SK-N-SH (cell line): ENCODE results near the gene PFKFB2. TPM values are rescaled to one million over a fixed set of nuclear protein-coding genes. Genes with fewer than 3 reads are reported as not detected.

ENCODE experiments used
- CTCF ChIA-PET: fragments of 300-600, 350-600 bp; formaldehyde crosslinking; extraction: SDS; loops from one replicate; lab custom pipeline; 2021; lab: Yijun Ruan, JAX
- POLR2A ChIA-PET: fragments of 350-600 bp; sonication (Branson Sonifier 250); formaldehyde crosslinking; extraction: SDS; loops from one replicate; lab custom pipeline; 2020; ENCODE audit warnings: antibody characterized with exemption, inconsistent platforms; lab: Yijun Ruan, JAX
- DNase-seq: peaks from one replicate; pipeline ENCODE4 v3.0.0; 2012
- H2AFZ ChIP-seq: fragments of 200-600 bp; sonication (generic); 2 replicates; pipeline ENCODE4 v1.8.1; 2016; ENCODE audit warnings: antibody characterized with exemption, mild to moderate bottlenecking, low read depth
- H3F3A ChIP-seq: fragments of 200-600 bp; sonication (generic); replicated peaks from 2 replicates; pipeline ENCODE3; 2016; ENCODE audit warnings: antibody characterized with exemption, mild to moderate bottlenecking; ENCODE audit not compliant: insufficient read depth
- H3K27ac ChIP-seq, 2 experiments: fragments of 200-500 bp in 1 of 2; fragments of 200-600 bp in 1 of 2; sonication (Bioruptor generic) in 1 of 2; sonication (generic), shearing (Covaris generic) in 1 of 2; 2 replicates each; pipeline versions ENCODE4 v1.5.1 to v1.6.1; 2014 to 2016; ENCODE audit warnings: low read depth in 2 of 2, inconsistent platforms in 1 of 2, low read length in 1 of 2, mild to moderate bottlenecking in 1 of 2, mixed read lengths in 1 of 2
- H3K27me3 ChIP-seq: fragments of 200-600 bp; sonication (generic), shearing (Covaris generic); 2 replicates; pipeline ENCODE4 v1.6.1; 2016; ENCODE audit warnings: mixed run types; ENCODE audit not compliant: insufficient read depth
- H3K36me3 ChIP-seq, 2 experiments: fragments of 200-500 bp in 1 of 2; fragments of 200-600 bp in 1 of 2; sonication (Bioruptor generic) in 1 of 2; sonication (generic) in 1 of 2; replicated peaks in 1 of 2; 2 replicates each; pipeline versions ENCODE3 to v1.5.1; 2014 to 2016; ENCODE audit warnings: low read length in 1 of 2, mild to moderate bottlenecking in 1 of 2; ENCODE audit not compliant: insufficient read depth in 2 of 2, control insufficient read depth in 1 of 2
- H3K4me1 ChIP-seq, 2 experiments: fragments of 200-500 bp in 1 of 2; fragments of 200-600 bp in 1 of 2; sonication (Bioruptor generic) in 1 of 2; sonication (generic), shearing (Covaris generic) in 1 of 2; 2 replicates each; pipeline versions ENCODE4 v1.5.1 to v1.6.1; 2014 to 2016; ENCODE audit warnings: low read depth in 1 of 2, low read length in 1 of 2, mixed run types in 1 of 2; ENCODE audit not compliant: insufficient read depth in 2 of 2, control insufficient read depth in 1 of 2
- H3K4me2 ChIP-seq: fragments of 200-600 bp; sonication (generic), shearing (Covaris generic); 2 replicates; pipeline ENCODE4 v1.6.1; 2017; ENCODE audit warnings: mixed run types
- H3K4me3 ChIP-seq, 2 experiments: fragments of 200-500 bp in 1 of 2; fragments of 200-600 bp in 1 of 2; sonication (Bioruptor generic) in 1 of 2; sonication (generic), shearing (Covaris generic) in 1 of 2; 2 replicates each; pipeline versions ENCODE4 v1.5.1 to v1.8.1; 2014 to 2016; ENCODE audit warnings: low read depth in 2 of 2, inconsistent platforms in 1 of 2, low read length in 1 of 2, mild to moderate bottlenecking in 1 of 2, mixed read lengths in 1 of 2, moderate library complexity in 1 of 2
- H3K79me2 ChIP-seq: fragments of 200-600 bp; sonication (generic); 2 replicates; pipeline ENCODE4 v1.8.1; 2017; ENCODE audit warnings: mild to moderate bottlenecking; ENCODE audit not compliant: insufficient read depth
- H3K9ac ChIP-seq: fragments of 200-600 bp; sonication (generic); 2 replicates; pipeline ENCODE4 v1.6.1; 2017; ENCODE audit warnings: mixed run types
- H3K9me2 ChIP-seq: fragments of 200-600 bp; sonication (generic); 2 replicates; pipeline ENCODE4 v1.6.1; 2017; ENCODE audit warnings: mixed run types
- H3K9me3 ChIP-seq: fragments of 200-600 bp; sonication (generic); 2 replicates; pipeline ENCODE4 v1.6.1; 2017; ENCODE audit warnings: mixed run types, mild to moderate bottlenecking, moderate library complexity
- H4K20me1 ChIP-seq: fragments of 200-600 bp; sonication (generic); 2 replicates; pipeline ENCODE4 v1.6.1; 2017; ENCODE audit warnings: mild to moderate bottlenecking, mixed run types; ENCODE audit not compliant: insufficient read depth
- CHD2 ChIP-seq: fragments of 150-350 bp; IDR thresholded peaks from 2 replicates; pipeline ENCODE4 v1.6.1; 2018; ENCODE audit warnings: low read length; ENCODE audit not compliant: partially characterized antibody
- EP300 ChIP-seq, 2 experiments: IDR thresholded peaks; 2 replicates each; pipeline versions ENCODE4 v1.4.0 to v1.6.1; 2012; ENCODE audit warnings: borderline replicate concordance in 1 of 2, low read depth in 1 of 2, low read length in 1 of 2
- FOXJ3 ChIP-seq: sonication (generic); formaldehyde crosslinking; IDR thresholded peaks from 2 replicates; pipeline ENCODE4 v1.5.1; 2020; ENCODE audit warnings: mild to moderate bottlenecking, missing genetic modification reagents
- FOXM1 ChIP-seq: IDR thresholded peaks from 2 replicates; pipeline ENCODE4 v1.4.0; 2012; ENCODE audit warnings: low read depth, mild to moderate bottlenecking
- POLR2AphosphoS5 ChIP-seq: IDR thresholded peaks from 2 replicates; pipeline ENCODE4 v1.6.1; 2012; ENCODE audit warnings: low read depth, low read length
- SMC3 ChIP-seq: IDR thresholded peaks from 2 replicates; pipeline ENCODE4 v1.6.1; 2012; ENCODE audit warnings: low read depth, low read length, improper control_type of control experiment
- TCF12 ChIP-seq: IDR thresholded peaks from 2 replicates; pipeline ENCODE4 v1.4.0; 2012
- USF2 ChIP-seq: fragments of 150-350 bp; IDR thresholded peaks from 2 replicates; pipeline ENCODE4 v1.6.1; 2017; ENCODE audit warnings: antibody characterized with exemption, low read length, low read depth, borderline replicate concordance
- YY1 ChIP-seq: IDR thresholded peaks from 2 replicates; pipeline ENCODE4 v1.4.0; 2012; ENCODE audit warnings: low read depth, mild to moderate bottlenecking
- WGBS: methylation state at CpG from one replicate; pipeline ENCODE4 v1.1.6; 2017; ENCODE audit warnings: low lambda C conversion rate; 5-methylcytosine and 5-hydroxymethylcytosine counted together
- polyA plus RNA-seq, 3 experiments: library from polyadenylated mRNA; depleted of rRNA; stranded (reverse); fragments of >200 nt; gene quantifications; 2 replicates each; pipeline ENCODE4 v1.2.3, GENCODE V29; 2012
- TF ChIP-seq, protein P1 (sequence below): IDR thresholded peaks from 2 replicates; pipeline ENCODE4 v1.4.0; 2012; ENCODE audit warnings: low read depth, borderline replicate concordance
- TF ChIP-seq, protein P2 (sequence below): IDR thresholded peaks from 2 replicates; pipeline ENCODE4; 2012

The PFKFB2 gene
- polyA plus RNA-seq, 1 of the 3 experiments (the other 2 are of a cell fraction), result 1.8 TPM

GRCh38 chr1:207078578-207079132 lies 25.6 kb downstream of the PFKFB2 start:
- Histone ChIP-seq H3K4me1 (no peaks in the 10 kb centered on the region; a peak in 1 of 4 replicates), H3K4me3 (no peak overlapping the region), H3K27ac (no peak overlapping the region), H3K27me3 (no peaks in the 10 kb centered on the region; the same call in 1 of the 2 replicates), H2AFZ (no peak overlapping the region), H4K20me1 (no peaks in the 10 kb centered on the region), H3K4me2 (no peak overlapping the region), H3K36me3 (no peaks in the 10 kb centered on the region), H3K9me3 (no peaks in the 10 kb centered on the region), H3F3A (peaks cover 3% of the 10 kb centered on the region), H3K9ac (no peak overlapping the region), H3K9me2 (no peaks in the 10 kb centered on the region), H3K79me2 (no peaks in the 10 kb centered on the region)
- WGBS, result 71% methylated on average over 10 of the region's 11 CpGs
- TF ChIP-seq TCF12, result no peak
- no peak for TF ChIP-seq YY1
- no peak for TF ChIP-seq USF2
- no peak for TF ChIP-seq FOXJ3
- TF ChIP-seq, protein P1, sequence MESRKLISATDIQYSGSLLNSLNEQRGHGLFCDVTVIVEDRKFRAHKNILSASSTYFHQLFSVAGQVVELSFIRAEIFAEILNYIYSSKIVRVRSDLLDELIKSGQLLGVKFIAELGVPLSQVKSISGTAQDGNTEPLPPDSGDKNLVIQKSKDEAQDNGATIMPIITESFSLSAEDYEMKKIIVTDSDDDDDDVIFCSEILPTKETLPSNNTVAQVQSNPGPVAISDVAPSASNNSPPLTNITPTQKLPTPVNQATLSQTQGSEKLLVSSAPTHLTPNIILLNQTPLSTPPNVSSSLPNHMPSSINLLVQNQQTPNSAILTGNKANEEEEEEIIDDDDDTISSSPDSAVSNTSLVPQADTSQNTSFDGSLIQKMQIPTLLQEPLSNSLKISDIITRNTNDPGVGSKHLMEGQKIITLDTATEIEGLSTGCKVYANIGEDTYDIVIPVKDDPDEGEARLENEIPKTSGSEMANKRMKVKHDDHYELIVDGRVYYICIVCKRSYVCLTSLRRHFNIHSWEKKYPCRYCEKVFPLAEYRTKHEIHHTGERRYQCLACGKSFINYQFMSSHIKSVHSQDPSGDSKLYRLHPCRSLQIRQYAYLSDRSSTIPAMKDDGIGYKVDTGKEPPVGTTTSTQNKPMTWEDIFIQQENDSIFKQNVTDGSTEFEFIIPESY, result no peak
- no peak for TF ChIP-seq POLR2AphosphoS5
- no peak for TF ChIP-seq SMC3
- no peak for TF ChIP-seq CHD2
- TF ChIP-seq EP300 (IDR thresholded peaks at IDR 0.05; ENCODE audit: borderline replicate concordance in 1 of 2, low read depth in 1 of 2, low read length in 1 of 2), result no peak
- TF ChIP-seq, protein P2, sequence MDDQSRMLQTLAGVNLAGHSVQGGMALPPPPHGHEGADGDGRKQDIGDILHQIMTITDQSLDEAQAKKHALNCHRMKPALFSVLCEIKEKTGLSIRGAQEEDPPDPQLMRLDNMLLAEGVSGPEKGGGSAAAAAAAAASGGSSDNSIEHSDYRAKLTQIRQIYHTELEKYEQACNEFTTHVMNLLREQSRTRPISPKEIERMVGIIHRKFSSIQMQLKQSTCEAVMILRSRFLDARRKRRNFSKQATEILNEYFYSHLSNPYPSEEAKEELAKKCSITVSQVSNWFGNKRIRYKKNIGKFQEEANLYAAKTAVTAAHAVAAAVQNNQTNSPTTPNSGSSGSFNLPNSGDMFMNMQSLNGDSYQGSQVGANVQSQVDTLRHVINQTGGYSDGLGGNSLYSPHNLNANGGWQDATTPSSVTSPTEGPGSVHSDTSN, result no peak
- ChIA-PET CTCF (interaction anchor here (0.6 to 3.4 kb wide), 12 partner anchors 10 to 421 kb away, joined by 3 to 24 read pairs (median 4); partner anchors contain the start of genes C4BPB and PFKFB2), POLR2A (no interaction called here)
- no peak for DNase-seq

DNA sequence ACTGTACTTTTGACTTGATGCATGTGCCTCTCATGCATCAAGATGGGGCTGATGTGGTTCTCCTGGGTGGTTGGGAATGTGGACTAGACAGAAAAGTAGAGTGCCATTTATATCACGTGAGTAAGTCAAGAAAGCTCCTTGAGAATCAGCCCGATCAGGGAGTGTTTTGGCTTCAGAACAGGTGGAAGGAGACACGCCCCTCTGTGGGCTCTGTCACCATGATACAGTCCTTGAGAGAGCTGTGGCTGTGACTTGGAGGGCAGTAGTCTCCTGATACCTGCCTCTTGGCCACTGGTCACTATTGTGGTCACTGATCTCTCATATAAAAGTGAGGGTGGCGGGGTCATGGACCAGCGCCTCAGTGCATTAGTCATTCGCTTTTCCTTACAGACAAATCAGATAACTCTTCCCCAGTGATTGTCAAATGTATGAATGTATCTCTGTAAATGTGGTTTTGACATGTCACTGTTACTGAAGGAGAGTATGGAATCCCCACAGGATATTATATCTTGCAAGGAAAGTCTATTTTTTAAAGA lies 26.7 kb downstream of the PFKFB2 start:
- H3K27ac ChIP-seq, result no peak overlapping the region
- no peak overlapping the region for H3K9ac ChIP-seq
- no peaks in the 10 kb centered on the region for H3K36me3 ChIP-seq
- WGBS, result 68% methylated on average over 6 of the region's 6 CpGs
- no peak overlapping the region for H3K4me2 ChIP-seq
- no peak for TF ChIP-seq FOXM1
- CTCF ChIA-PET, result interaction anchor here (0.9 to 3.4 kb wide), 9 partner anchors 9 to 420 kb away, joined by 3 to 24 read pairs (median 6); partner anchors contain the start of gene C4BPB
- DNase-seq, result no peak
- H3K4me1 ChIP-seq, result no peaks in the 10 kb centered on the region; a peak in 1 of 4 replicates
- no peaks in the 10 kb centered on the region for H4K20me1 ChIP-seq
- no peak overlapping the region for H2AFZ ChIP-seq
- H3F3A ChIP-seq, result peaks cover 6% of the 10 kb centered on the region
- H3K9me3 ChIP-seq, result no peaks in the 10 kb centered on the region
- H3K9me2 ChIP-seq, result no peaks in the 10 kb centered on the region
- H3K79me2 ChIP-seq, result no peaks in the 10 kb centered on the region
- H3K27me3 ChIP-seq, result no peaks in the 10 kb centered on the region; the same call in 1 of the 2 replicates
- POLR2A ChIA-PET, result interaction anchor here (0.6 kb wide), 1 partner anchor 192 kb away, joined by 3 read pairs; no protein-coding TSS in a partner anchor
- H3K4me3 ChIP-seq, result no peak overlapping the region
